Neutrophil (primary cell): ENCODE data around the gene PLD1.
"Not testable (repeated sequence)": the region's sequence is repeated elsewhere in the genome, so short reads cannot be mapped to it uniquely, and the experiment has no call there.

Source experiments
- H3K27ac ChIP-seq: fragments of 200-600 bp; sonication (generic); 2 replicates; pipeline ENCODE4 v1.5.1; 2016; ENCODE audit warnings: mild to moderate bottlenecking, moderate library complexity
- H3K27me3 ChIP-seq: fragments of 200-600 bp; sonication (generic); 2 replicates; pipeline ENCODE4 v1.6.0; 2016; ENCODE audit warnings: mild to moderate bottlenecking
- H3K36me3 ChIP-seq: fragments of 200-600 bp; sonication (generic); 2 replicates; pipeline ENCODE4 v1.5.1; 2017
- H3K4me1 ChIP-seq, 2 experiments: fragments of 200-600 bp in 1 of 2; sonication (generic) in 1 of 2; 1 replicate in 1 of 2; 2 replicates in 1 of 2; pipeline versions ENCODE4 v1.5.1 to v1.6.1; 2013 to 2016; ENCODE audit warnings: low read depth in 1 of 2, low read length in 1 of 2, mild to moderate bottlenecking in 1 of 2, moderate library complexity in 1 of 2; ENCODE audit not compliant: control insufficient read depth in 1 of 2, insufficient read depth in 1 of 2
- H3K4me3 ChIP-seq, 2 experiments: fragments of 200-600 bp in 1 of 2; sonication (generic) in 1 of 2; 1 replicate in 1 of 2; 2 replicates in 1 of 2; pipeline ENCODE4 v1.5.1; 2013 to 2016; ENCODE audit warnings: low read depth in 1 of 2, low read length in 1 of 2, mild to moderate bottlenecking in 1 of 2, moderate library complexity in 1 of 2
- H3K9me3 ChIP-seq: fragments of 200-600 bp; sonication (generic); 2 replicates; pipeline ENCODE4 v1.5.1; 2016
- CTCF ChIP-seq: fragments of 200-600 bp; sonication (generic); IDR thresholded peaks from 2 replicates; pipeline ENCODE4 v1.5.1; 2016; ENCODE audit warnings: antibody characterized with exemption

PLD1 gene

DNA sequence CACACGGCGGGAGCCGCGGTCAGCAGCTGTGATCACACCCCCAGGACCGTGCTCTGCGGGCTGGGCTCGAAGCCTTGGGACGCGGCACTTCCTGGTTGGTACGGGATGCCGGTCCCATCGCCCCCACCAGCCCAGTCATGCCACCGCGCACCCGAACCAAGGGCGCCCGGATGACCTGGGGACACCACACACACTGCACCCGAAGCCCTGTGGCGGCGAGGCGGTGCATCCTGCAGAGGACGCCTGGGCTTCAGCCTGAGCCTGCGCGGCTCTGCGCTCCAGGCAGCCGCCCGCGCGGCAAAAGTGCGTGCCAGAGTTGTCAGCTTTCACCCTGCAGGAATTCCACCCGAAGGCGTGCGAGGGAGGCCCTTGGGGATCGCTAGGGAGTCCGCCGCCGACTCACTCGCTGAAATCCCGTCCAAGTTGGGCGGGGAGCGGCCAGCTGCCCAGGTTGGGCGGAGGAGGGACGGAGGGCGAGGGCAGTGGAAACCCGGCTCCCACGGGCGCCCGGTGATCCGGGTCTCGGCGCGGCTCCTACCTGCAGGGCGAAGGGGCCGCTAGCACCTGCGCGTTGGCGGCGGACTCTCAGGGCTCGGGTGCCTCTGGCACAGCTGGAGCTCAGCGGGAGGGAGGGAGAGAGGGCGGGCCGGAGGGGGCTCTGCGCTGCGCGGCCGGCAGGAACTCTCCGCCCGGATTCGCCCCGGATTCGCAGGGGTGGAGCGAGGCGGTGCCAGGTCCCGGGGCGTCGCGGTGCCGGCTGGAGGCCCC, at the start of gene PLD1:
TSS of gene PLD1 (minus strand) at position 623 of the 768 bp plus-strand sequence. CDS start 72,432 bp downstream, outside the sequence.
- Histone ChIP-seq H3K27me3 (no peaks in the 10 kb centered on the region), H3K4me3 (peak within 1 kb of the TSS; percentile 85 to 98), H3K4me1 (peaks cover 81 to 88% of the 10 kb centered on the region in 2 experiments), H3K9me3 (no peaks in the 10 kb centered on the region), H3K36me3 (no peaks in the 10 kb centered on the region), H3K27ac (peak within 1 kb of the TSS; percentile 91)
- TF ChIP-seq CTCF = no peak

DNA sequence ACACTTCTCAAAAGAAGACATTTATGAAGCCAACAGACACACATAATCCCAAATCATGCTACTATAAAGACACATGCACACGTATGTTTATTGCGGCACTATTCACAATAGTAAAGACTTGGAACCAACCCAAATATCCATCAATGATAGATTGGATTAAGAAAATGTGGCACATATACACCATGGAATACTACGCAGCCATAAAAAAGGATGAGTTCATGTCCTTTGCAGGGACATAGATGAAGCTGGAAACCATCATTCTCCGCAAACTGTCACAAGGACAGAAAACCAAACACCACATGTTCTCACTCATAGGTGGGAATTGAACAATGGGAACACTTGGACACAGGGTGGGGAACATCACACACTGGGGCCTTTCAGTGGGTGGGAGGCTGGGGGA, 48.5 kb upstream of the PLD1 start:
- H3K36me3 ChIP-seq, H3K4me3 ChIP-seq, H3K27me3 ChIP-seq, H3K4me1 ChIP-seq, H3K27ac ChIP-seq, H3K9me3 ChIP-seq: not testable (repeated sequence)

GRCh38 chr3:171854649-171855305, 44.5 kb upstream of the PLD1 start:
- Histone ChIP-seq H3K4me1 (no peaks in the 10 kb centered on the region), H3K36me3 (no peaks in the 10 kb centered on the region), H3K27me3 (no peaks in the 10 kb centered on the region), H3K4me3 (no peak overlapping the region), H3K9me3 (peaks cover 9% of the 10 kb centered on the region), H3K27ac (no peak overlapping the region)
- no peak for TF ChIP-seq CTCF

GRCh38 chr3:171851660-171852058, 41.4 kb upstream of the PLD1 start:
- Histone ChIP-seq H3K4me3 (no peak overlapping the region), H3K4me1 (no peaks in the 10 kb centered on the region), H3K27me3 (no peaks in the 10 kb centered on the region), H3K36me3 (no peaks in the 10 kb centered on the region), H3K9me3 (peaks cover 9% of the 10 kb centered on the region), H3K27ac (no peak overlapping the region)
- TF ChIP-seq CTCF = no peak

DNA sequence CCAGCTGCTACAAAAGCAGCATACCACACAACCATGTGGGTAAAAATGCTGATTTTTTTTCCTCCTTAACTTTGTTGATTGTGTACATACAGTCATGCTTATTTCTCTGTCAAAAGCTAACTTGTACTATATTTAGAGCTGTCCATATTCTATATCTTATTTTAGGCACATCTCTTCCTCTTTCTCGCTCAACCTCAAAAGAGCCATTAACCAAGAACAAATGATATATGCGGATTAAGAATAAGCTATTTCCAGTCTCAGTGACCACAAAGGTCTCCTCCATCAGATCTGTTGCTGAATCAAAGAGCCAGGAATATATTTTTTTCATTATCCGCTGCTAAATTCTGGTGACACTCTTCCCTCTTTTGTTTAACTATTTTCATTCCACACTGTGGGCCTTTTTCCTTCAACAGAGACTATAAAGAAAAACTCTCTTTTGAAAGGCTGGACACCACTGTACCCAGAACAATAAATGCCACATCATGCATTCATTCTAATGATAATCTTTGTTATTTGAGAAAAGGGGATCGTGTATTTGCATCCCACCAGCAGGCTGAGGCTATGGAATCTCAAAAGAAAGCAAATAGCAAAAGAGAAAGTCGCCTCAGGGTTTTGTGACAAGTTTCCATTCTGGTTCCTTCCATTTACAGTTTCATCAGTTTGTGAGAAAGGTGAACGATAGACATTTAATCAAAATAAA, 40.8 kb upstream of the PLD1 start:
- Histone ChIP-seq H3K36me3 (no peaks in the 10 kb centered on the region), H3K9me3 (peaks cover 9% of the 10 kb centered on the region), H3K4me1 (no peaks in the 10 kb centered on the region), H3K27me3 (no peaks in the 10 kb centered on the region), H3K4me3 (no peak overlapping the region), H3K27ac (no peak overlapping the region)
- TF ChIP-seq CTCF = no peak
